ENCODE measurements around the gene MARCKS. TPM values are rescaled to one million over a fixed set of nuclear protein-coding genes. Genes with fewer than 3 reads are reported as not detected.

MARCKS gene
- total and polyA plus RNA-seq, 10 donors = 43.4 to 119 (median 70.6) TPM

DNA sequence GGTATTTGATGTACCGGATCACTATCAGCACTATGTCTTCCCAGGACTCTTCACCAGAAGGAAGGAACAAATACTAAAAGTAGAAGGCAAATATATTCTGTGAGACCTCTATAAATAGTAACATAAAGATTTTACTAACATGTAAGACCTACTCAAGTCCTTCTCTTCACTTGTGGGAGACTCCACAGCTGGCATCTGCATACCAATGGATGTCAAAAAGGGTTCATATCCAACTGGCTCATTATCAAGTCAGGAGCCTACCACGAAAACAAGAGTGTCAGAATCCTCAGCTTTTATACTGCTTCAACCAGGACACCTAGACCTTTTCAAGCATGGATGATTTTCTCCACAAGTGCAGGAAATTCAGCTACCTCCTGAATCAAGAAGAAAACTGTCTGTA, 20.0 kb upstream of the MARCKS start:
- no peak for DNase-seq
- WGBS, 5 donors = 83 to 91% (median 88%) methylated on average over 2 of the region's 2 CpGs

DNA sequence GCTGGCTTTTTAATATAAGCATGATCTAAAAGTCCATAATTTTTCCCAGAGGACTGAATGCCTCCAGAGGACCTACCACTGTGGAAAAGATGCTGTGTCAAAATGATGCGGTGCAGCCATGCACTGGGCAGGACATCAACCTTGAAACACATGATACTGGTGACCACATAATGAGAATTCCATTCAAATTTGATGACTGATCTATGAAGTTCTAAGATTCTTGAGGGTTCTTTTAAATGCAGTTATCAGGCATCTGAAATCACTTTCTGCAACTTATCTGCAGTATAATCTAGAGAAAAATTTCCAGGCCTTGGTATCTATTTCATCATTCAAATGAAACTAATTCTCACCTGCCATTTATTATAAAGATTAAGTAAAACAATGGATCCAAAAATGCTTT, 15.0 kb upstream of the MARCKS start:
- TF ChIP-seq POLR2AphosphoS5 (IDR thresholded peaks at IDR 0.05) = no peak
- no peak for TF ChIP-seq CTCF (IDR thresholded peaks at IDR 0.05 in 8 of 11, conservative IDR thresholded peaks at IDR 0.05 in 3 of 11)
- Histone ChIP-seq H3K36me3 (no peaks in the 10 kb centered on the region), H3K27me3 (replicated peaks in 1 of 7) (no peaks in the 10 kb centered on the region), H3K4me1 (no peaks in the 10 kb centered on the region), H3K4me3 (no peak overlapping the region), H3K27ac (no peak overlapping the region), H3K9me3 (no peaks in the 10 kb centered on the region)
- no peak for DNase-seq
- 0 to 95% (median 42%) methylated on average over 1 of the region's 1 CpG for WGBS, 5 donors
- intact Hi-C loops (cut with DNase I; ENCODE audit: low total_unique reads) = no loop called here

More for the DNA sequence above, 20.0 kb upstream of the MARCKS start:
- TF ChIP-seq POLR2AphosphoS5 (IDR thresholded peaks at IDR 0.05) = no peak
- TF ChIP-seq POLR2A (IDR thresholded peaks at IDR 0.05) = no peak
- TF ChIP-seq CTCF (IDR thresholded peaks at IDR 0.05 in 8 of 11, conservative IDR thresholded peaks at IDR 0.05 in 3 of 11) = no peak
- Histone ChIP-seq H3K9me3 (no peaks in the 10 kb centered on the region), H3K4me3 (no peak overlapping the region), H3K36me3 (no peaks in the 10 kb centered on the region), H3K4me1 (no peaks in the 10 kb centered on the region), H3K27ac (no peak overlapping the region), H3K27me3 (replicated peaks in 1 of 7) (no peaks in the 10 kb centered on the region)
- intact Hi-C loops (cut with DNase I; ENCODE audit: low total_unique reads) = no loop called here

GRCh38 chr6:113843500-113844073, 13.6 kb upstream of the MARCKS start:
- H3K36me3 ChIP-seq = no peaks in the 10 kb centered on the region
- H3K27me3 ChIP-seq (replicated peaks in 1 of 7) = no peaks in the 10 kb centered on the region
- DNase-seq = no peak
- TF ChIP-seq POLR2AphosphoS5 (IDR thresholded peaks at IDR 0.05) (no peak), CTCF (IDR thresholded peaks at IDR 0.05 in 8 of 11, conservative IDR thresholded peaks at IDR 0.05 in 3 of 11) (no peak), POLR2A (IDR thresholded peaks at IDR 0.05) (no peak)
- no peaks in the 10 kb centered on the region for H3K4me1 ChIP-seq
- 92 to 97% (median 93%) methylated on average over 6 of the region's 6 CpGs for WGBS, 5 donors
- H3K27ac ChIP-seq = no peak overlapping the region
- H3K9me3 ChIP-seq = no peaks in the 10 kb centered on the region
- no peak overlapping the region for H3K4me3 ChIP-seq
- intact Hi-C loops (cut with DNase I; ENCODE audit: low total_unique reads) = no loop called here

DNA sequence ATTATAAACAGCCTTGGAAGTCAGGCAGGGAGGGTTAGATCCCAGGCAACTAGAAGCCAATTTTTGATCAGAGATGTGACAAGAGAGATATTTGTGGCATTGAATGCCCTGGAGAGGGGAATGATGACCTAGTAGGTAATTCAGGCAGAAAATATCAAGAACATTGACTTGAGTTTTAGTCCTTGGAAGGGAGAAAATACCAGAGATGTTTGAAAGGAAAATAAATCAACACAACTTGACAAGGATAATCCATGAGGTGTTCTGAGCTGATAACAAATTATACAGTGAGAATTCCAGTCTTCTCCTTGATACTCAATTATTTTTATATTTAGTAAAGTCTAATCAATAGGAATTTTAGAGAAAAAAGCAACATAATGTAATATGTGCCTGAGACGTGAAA, 10.6 kb upstream of the MARCKS start:
- DNase-seq = no peak
- Histone ChIP-seq H3K27me3 (replicated peaks in 1 of 7) (no peaks in the 10 kb centered on the region), H3K4me1 (no peaks in the 10 kb centered on the region), H3K4me3 (no peak overlapping the region), H3K27ac (no peak overlapping the region), H3K36me3 (no peaks in the 10 kb centered on the region), H3K9me3 (no peaks in the 10 kb centered on the region)
- TF ChIP-seq POLR2A (IDR thresholded peaks at IDR 0.05) (no peak), CTCF (IDR thresholded peaks at IDR 0.05 in 8 of 11, conservative IDR thresholded peaks at IDR 0.05 in 3 of 11) (no peak), POLR2AphosphoS5 (IDR thresholded peaks at IDR 0.05) (no peak)
- intact Hi-C loops (cut with DNase I; ENCODE audit: low total_unique reads) = no loop called here
- 91 to 99% (median 95%) methylated on average over 1 of the region's 1 CpG for WGBS, 5 donors
